Kidney epithelial cell (primary cell): ENCODE measurements around the gene DNAJC4. TPM values are rescaled to one million over a fixed set of nuclear protein-coding genes. Genes with fewer than 3 reads are reported as not detected.
A peak's percentile ranks its signal among the peaks of the same experiment; 100 is the strongest.
"Not testable (repeated sequence)": the region's sequence is repeated elsewhere in the genome, so short reads cannot be mapped to it uniquely, and the experiment has no call there.

Experiments
- DNase-seq: peaks from one replicate; pipeline ENCODE4 v3.0.0-alpha.2; 2010; ENCODE audit warnings: low read depth
- H3K27me3 ChIP-seq: 2 replicates; pipeline ENCODE4 v1.6.0; 2011; ENCODE audit warnings: low read length; ENCODE audit not compliant: control insufficient read depth, insufficient read depth
- H3K36me3 ChIP-seq: 2 replicates; pipeline ENCODE4 v1.5.1; 2011; ENCODE audit warnings: low read length; ENCODE audit not compliant: control insufficient read depth, insufficient read depth
- H3K4me3 ChIP-seq: 2 replicates; pipeline ENCODE4 v1.5.1; 2011; ENCODE audit warnings: low read depth, mild to moderate bottlenecking, control low read depth, low read length
- CTCF ChIP-seq: IDR thresholded peaks from 2 replicates; pipeline ENCODE4 v1.5.1; 2011; ENCODE audit warnings: mild to moderate bottlenecking, moderate library complexity, low read length, control low read depth, inconsistent platforms; ENCODE audit not compliant: insufficient read depth, poor library complexity, severe bottlenecking
- total RNA-seq: library from RNA; depleted of rRNA; stranded (reverse); fragments of >200 nt; gene quantifications from 2 replicates; pipeline ENCODE4 v1.2.3, GENCODE V29; 2015

Gene DNAJC4
- total RNA-seq, 1 donor from 2014 or later = 14.8 TPM

GRCh38 chr11:64243236-64243854, 13.0 kb downstream of the DNAJC4 start:
- H3K36me3 ChIP-seq = peaks cover 3% of the 10 kb centered on the region
- no peak overlapping the region for H3K4me3 ChIP-seq
- no peak for DNase-seq

DNA sequence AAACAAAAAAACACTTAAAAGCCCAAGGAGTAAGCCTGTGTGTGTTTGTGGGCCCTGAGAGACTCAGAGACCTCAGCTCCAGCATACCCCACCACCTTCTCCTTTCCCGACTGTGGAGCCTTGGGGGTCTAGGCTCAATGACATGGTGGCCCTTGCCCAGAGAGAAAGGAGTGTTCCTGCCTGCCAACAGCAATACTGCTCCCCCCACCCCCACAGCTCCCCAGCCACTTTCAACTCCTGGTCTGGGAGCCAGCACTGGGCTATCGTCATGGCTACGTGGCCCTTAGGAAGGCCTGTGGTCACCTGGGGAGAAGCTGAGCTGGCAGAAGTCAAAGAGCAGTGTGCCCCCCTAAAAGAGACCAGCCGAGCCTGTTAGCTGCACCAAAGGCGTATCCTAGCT, 13.8 kb downstream of the DNAJC4 start:
- no peak for TF ChIP-seq CTCF
- no peaks in the 10 kb centered on the region for H3K27me3 ChIP-seq
- H3K36me3 ChIP-seq = peaks cover 3% of the 10 kb centered on the region
- no peak for DNase-seq
- H3K4me3 ChIP-seq = no peak overlapping the region

More at GRCh38 chr11:64243236-64243854, 13.0 kb downstream of the DNAJC4 start:
- no peak for TF ChIP-seq CTCF
- H3K27me3 ChIP-seq = no peaks in the 10 kb centered on the region

DNA sequence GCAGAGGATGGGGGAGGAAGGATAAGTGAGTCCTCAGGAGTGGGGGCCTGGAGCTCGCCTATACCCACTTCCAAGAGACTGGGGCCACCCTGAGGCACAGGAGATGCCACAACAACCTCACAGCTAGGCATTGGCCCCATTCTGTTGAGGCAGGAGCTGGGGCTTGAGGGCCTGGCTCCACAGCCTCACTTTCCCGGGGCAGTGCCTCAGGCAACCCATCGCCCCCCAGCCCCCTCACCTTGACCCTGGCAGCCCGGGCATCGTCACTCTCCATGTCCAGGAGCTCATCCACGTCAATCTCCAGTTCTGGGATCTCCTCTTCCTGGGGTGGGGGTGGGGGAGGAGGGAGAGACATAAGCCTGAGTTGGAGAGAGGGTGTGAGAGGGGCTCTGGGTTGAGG, 14.6 kb downstream of the DNAJC4 start:
- Histone ChIP-seq H3K4me3 (peak overlapping the region; percentile 71), H3K36me3 (peaks cover 3% of the 10 kb centered on the region), H3K27me3 (no peaks in the 10 kb centered on the region)
- no peak for DNase-seq
- no peak for TF ChIP-seq CTCF

DNA sequence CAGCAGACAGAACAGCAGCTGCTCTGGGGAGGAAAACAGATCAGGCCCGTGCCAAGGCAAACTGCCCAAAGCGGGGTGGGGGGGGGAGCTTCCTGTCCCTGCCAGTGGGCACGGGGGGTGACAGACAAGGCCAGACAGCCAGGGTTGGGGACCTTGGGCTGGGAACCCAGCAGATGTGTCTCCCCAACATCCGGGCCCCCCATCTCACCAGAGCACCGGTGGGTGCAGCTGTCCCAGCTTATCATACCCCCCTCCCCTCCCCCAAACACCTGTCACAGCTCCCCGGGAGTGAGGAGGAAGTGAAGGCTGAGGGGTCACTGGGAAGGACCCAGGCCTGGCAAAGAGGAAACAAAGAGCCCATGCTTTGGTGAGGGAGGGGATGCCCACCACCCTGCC, 15.1 kb downstream of the DNAJC4 start:
- no peak for DNase-seq
- no peaks in the 10 kb centered on the region for H3K27me3 ChIP-seq
- H3K36me3 ChIP-seq = peaks cover 3% of the 10 kb centered on the region
- H3K4me3 ChIP-seq = peak overlapping the region; percentile 71
- TF ChIP-seq CTCF = no peak

GRCh38 chr11:64245797-64246620, 15.7 kb downstream of the DNAJC4 start:
- TF ChIP-seq CTCF = no peak
- H3K27me3 ChIP-seq = no peaks in the 10 kb centered on the region
- peak; percentile 85 for DNase-seq
- H3K36me3 ChIP-seq = peaks cover 3% of the 10 kb centered on the region
- peak overlapping the region; percentile 71 for H3K4me3 ChIP-seq

- H3K27me3 ChIP-seq, DNase-seq, H3K36me3 ChIP-seq: not testable (repeated sequence)
- H3K4me3 ChIP-seq = peak overlapping the region; percentile 71
These were observed 16.2 kb downstream of the DNAJC4 start for GRCh38 chr11:64246621-64246870.
